Measurements from ENCODE around the gene HYI. TPM values are rescaled to one million over a fixed set of nuclear protein-coding genes. Genes with fewer than 3 reads are reported as not detected.
"Not testable (repeated sequence)": the region's sequence is repeated elsewhere in the genome, so short reads cannot be mapped to it uniquely, and the experiment has no call there.

The HYI gene
- total RNA-seq, 5 donors from 2014 or later (not counting 1 experiment from before 2014, with no cell fraction given), result 14.9 to 27.4 (median 19.9) TPM

GRCh38 chr1:43477716-43478115, 24.0 kb upstream of the HYI start:
- DNase-seq (no peak), ATAC-seq (replicated peaks in 1 of 4) (no peak)
- no peaks in the 10 kb centered on the region for H3K9me3 Mint-ChIP-seq
- peaks cover 3 to 6% (median 4%) of the 10 kb centered on the region in 3 donors for H3K4me1 Mint-ChIP-seq
- Histone ChIP-seq H3K27me3 (replicated peaks in 1 of 2; ENCODE audit: control insufficient read depth in 2 of 2, extremely low read depth in 1 of 2, insufficient read depth in 2 of 2, low read length in 1 of 2) (peaks cover 0 to 8% of the 10 kb centered on the region in 2 experiments), H3K36me3 (ENCODE audit: control insufficient read depth in 2 of 2, extremely low read depth in 1 of 2, insufficient read depth in 1 of 2, low read length in 1 of 2) (no peaks in the 10 kb centered on the region), H3K9me3 (no peaks in the 10 kb centered on the region), H3K4me3 (ENCODE audit: control insufficient read depth in 1 of 2, extremely low read depth in 1 of 2, low read length in 1 of 2) (no peak overlapping the region), H3K4me1 (ENCODE audit: control insufficient read depth in 1 of 2, extremely low read depth in 1 of 2, insufficient read depth in 2 of 2, low read length in 2 of 2) (no peaks in the 10 kb centered on the region), H3K27ac (ENCODE audit: low read length) (no peak overlapping the region)
- POLR2A ChIA-PET, result interaction anchor here in 1 of 2 donors (0.6 kb wide), 1 partner anchor 992 kb away, joined by 3 read pairs; no protein-coding TSS in a partner anchor
- WGBS (ENCODE audit: insufficient coverage), result no CpG with 5 or more reads among the region's 1 CpG
- H3K4me3 Mint-ChIP-seq, result no peak overlapping the region
- CTCF ChIA-PET, result no interaction called here
- peaks cover 10 to 14% of the 10 kb centered on the region in 2 donors for H3K27me3 Mint-ChIP-seq
- H3K27ac Mint-ChIP-seq, result no peak overlapping the region
- no peaks in the 10 kb centered on the region for H3K36me3 Mint-ChIP-seq

GRCh38 chr1:43475611-43476401, 22.1 kb upstream of the HYI start:
- H3K27me3 Mint-ChIP-seq, result peaks cover 10 to 16% of the 10 kb centered on the region in 2 donors
- H3K27me3 ChIP-seq (replicated peaks in 1 of 2; ENCODE audit: control insufficient read depth in 2 of 2, extremely low read depth in 1 of 2, insufficient read depth in 2 of 2, low read length in 1 of 2); POLR2A ChIA-PET; H3K9me3 ChIP-seq; H3K9me3 Mint-ChIP-seq; H3K4me1 ChIP-seq (ENCODE audit: control insufficient read depth in 1 of 2, extremely low read depth in 1 of 2, insufficient read depth in 2 of 2, low read length in 2 of 2); H3K27ac Mint-ChIP-seq; H3K4me3 ChIP-seq (ENCODE audit: control insufficient read depth in 1 of 2, extremely low read depth in 1 of 2, low read length in 1 of 2); H3K36me3 ChIP-seq (ENCODE audit: control insufficient read depth in 2 of 2, extremely low read depth in 1 of 2, insufficient read depth in 1 of 2, low read length in 1 of 2); H3K36me3 Mint-ChIP-seq; H3K4me1 Mint-ChIP-seq; H3K27ac ChIP-seq (ENCODE audit: low read length); ATAC-seq (replicated peaks in 1 of 4); DNase-seq; H3K4me3 Mint-ChIP-seq; CTCF ChIA-PET: not testable (repeated sequence)
- 87% methylated on average over 5 of the region's 10 CpGs for WGBS (ENCODE audit: insufficient coverage)

DNA sequence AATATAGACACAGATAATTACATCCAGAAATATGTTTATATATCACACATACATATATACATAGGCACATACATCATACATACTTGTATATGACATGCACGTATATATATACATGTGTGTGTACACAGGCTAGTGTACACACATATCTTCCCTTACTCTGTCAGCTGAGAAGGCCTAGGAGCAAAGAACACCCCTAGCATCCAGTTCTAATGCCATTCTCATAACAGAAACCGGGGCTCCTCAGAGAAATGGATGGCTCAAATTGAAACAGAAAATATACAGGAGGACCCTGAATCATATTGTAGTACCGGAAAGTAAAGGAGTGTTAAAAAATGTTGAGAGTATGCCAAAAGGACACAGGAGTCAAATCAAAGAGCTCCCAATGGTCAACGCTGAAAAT, 19.7 kb upstream of the HYI start:
- Histone ChIP-seq H3K4me3 (ENCODE audit: control insufficient read depth in 1 of 2, extremely low read depth in 1 of 2, low read length in 1 of 2) (no peak overlapping the region), H3K27me3 (replicated peaks in 1 of 2; ENCODE audit: control insufficient read depth in 2 of 2, extremely low read depth in 1 of 2, insufficient read depth in 2 of 2, low read length in 1 of 2) (peaks cover 0 to 16% of the 10 kb centered on the region in 2 experiments), H3K36me3 (ENCODE audit: control insufficient read depth in 2 of 2, extremely low read depth in 1 of 2, insufficient read depth in 1 of 2, low read length in 1 of 2) (no peaks in the 10 kb centered on the region), H3K4me1 (ENCODE audit: control insufficient read depth in 1 of 2, extremely low read depth in 1 of 2, insufficient read depth in 2 of 2, low read length in 2 of 2) (no peaks in the 10 kb centered on the region), H3K9me3 (no peaks in the 10 kb centered on the region), H3K27ac (ENCODE audit: low read length) (no peak overlapping the region)
- Mint-ChIP-seq H3K27me3 (peaks cover 4 to 11% of the 10 kb centered on the region in 2 donors), H3K4me3 (no peak overlapping the region), H3K4me1 (no peaks in the 10 kb centered on the region), H3K9me3 (no peaks in the 10 kb centered on the region), H3K27ac (no peak overlapping the region), H3K36me3 (no peaks in the 10 kb centered on the region)
- DNase-seq, result no peak
- no peak for ATAC-seq (replicated peaks in 1 of 4)
- CTCF ChIA-PET, result no interaction called here
- POLR2A ChIA-PET, result no interaction called here
- WGBS (ENCODE audit: insufficient coverage), result no CpG with 5 or more reads among the region's 4 CpGs

- H3K9me3 ChIP-seq; H3K4me3 ChIP-seq (ENCODE audit: control insufficient read depth in 1 of 2, extremely low read depth in 1 of 2, low read length in 1 of 2); H3K4me1 Mint-ChIP-seq; POLR2A ChIA-PET; H3K36me3 Mint-ChIP-seq; H3K27ac ChIP-seq (ENCODE audit: low read length); H3K4me1 ChIP-seq (ENCODE audit: control insufficient read depth in 1 of 2, extremely low read depth in 1 of 2, insufficient read depth in 2 of 2, low read length in 2 of 2); H3K27me3 Mint-ChIP-seq; DNase-seq; ATAC-seq (replicated peaks in 1 of 4); H3K27ac Mint-ChIP-seq; H3K36me3 ChIP-seq (ENCODE audit: control insufficient read depth in 2 of 2, extremely low read depth in 1 of 2, insufficient read depth in 1 of 2, low read length in 1 of 2); H3K9me3 Mint-ChIP-seq; CTCF ChIA-PET; H3K4me3 Mint-ChIP-seq: not testable (repeated sequence)
- 75% methylated on average over 1 of the region's 6 CpGs for WGBS (ENCODE audit: insufficient coverage)
- peaks cover 0 to 14% of the 10 kb centered on the region in 2 experiments for H3K27me3 ChIP-seq (replicated peaks in 1 of 2; ENCODE audit: control insufficient read depth in 2 of 2, extremely low read depth in 1 of 2, insufficient read depth in 2 of 2, low read length in 1 of 2)
These were observed 18.9 kb upstream of the HYI start for GRCh38 chr1:43472463-43473151.

- WGBS (ENCODE audit: insufficient coverage), result 94% methylated on average over 2 of the region's 5 CpGs
- ATAC-seq (replicated peaks in 1 of 4) (no peak), DNase-seq (no peak)
- ChIA-PET POLR2A (no interaction called here), CTCF (no interaction called here)
- no peak overlapping the region for H3K27ac ChIP-seq (ENCODE audit: low read length)
- H3K36me3 ChIP-seq (ENCODE audit: control insufficient read depth in 2 of 2, extremely low read depth in 1 of 2, insufficient read depth in 1 of 2, low read length in 1 of 2), result no peaks in the 10 kb centered on the region
- no peaks in the 10 kb centered on the region for H3K4me1 Mint-ChIP-seq
- no peaks in the 10 kb centered on the region for H3K4me1 ChIP-seq (ENCODE audit: control insufficient read depth in 1 of 2, extremely low read depth in 1 of 2, insufficient read depth in 2 of 2, low read length in 2 of 2)
- no peak overlapping the region for H3K27ac Mint-ChIP-seq
- H3K9me3 Mint-ChIP-seq, result no peaks in the 10 kb centered on the region
- H3K27me3 ChIP-seq (replicated peaks in 1 of 2; ENCODE audit: control insufficient read depth in 2 of 2, extremely low read depth in 1 of 2, insufficient read depth in 2 of 2, low read length in 1 of 2), result peaks cover 0 to 14% of the 10 kb centered on the region in 2 experiments
- no peak overlapping the region for H3K4me3 Mint-ChIP-seq
- no peak overlapping the region for H3K4me3 ChIP-seq (ENCODE audit: control insufficient read depth in 1 of 2, extremely low read depth in 1 of 2, low read length in 1 of 2)
- peaks cover 4 to 6% of the 10 kb centered on the region in 2 donors for H3K27me3 Mint-ChIP-seq
- H3K36me3 Mint-ChIP-seq, result no peaks in the 10 kb centered on the region
- H3K9me3 ChIP-seq, result no peaks in the 10 kb centered on the region
These were observed 18.3 kb upstream of the HYI start for GRCh38 chr1:43472087-43472462.

GRCh38 chr1:43469932-43470331, 16.2 kb upstream of the HYI start:
- Mint-ChIP-seq H3K36me3 (no peaks in the 10 kb centered on the region), H3K4me1 (peaks cover 4 to 7% (median 4%) of the 10 kb centered on the region in 3 donors), H3K4me3 (no peak overlapping the region), H3K27me3 (peaks cover 0 to 3% of the 10 kb centered on the region in 2 donors), H3K9me3 (no peaks in the 10 kb centered on the region), H3K27ac (no peak overlapping the region)
- Histone ChIP-seq H3K27me3 (replicated peaks in 1 of 2; ENCODE audit: control insufficient read depth in 2 of 2, extremely low read depth in 1 of 2, insufficient read depth in 2 of 2, low read length in 1 of 2) (peaks cover 0 to 9% of the 10 kb centered on the region in 2 experiments), H3K9me3 (no peaks in the 10 kb centered on the region), H3K36me3 (ENCODE audit: control insufficient read depth in 2 of 2, extremely low read depth in 1 of 2, insufficient read depth in 1 of 2, low read length in 1 of 2) (no peaks in the 10 kb centered on the region), H3K4me3 (ENCODE audit: control insufficient read depth in 1 of 2, extremely low read depth in 1 of 2, low read length in 1 of 2) (no peak overlapping the region), H3K4me1 (ENCODE audit: control insufficient read depth in 1 of 2, extremely low read depth in 1 of 2, insufficient read depth in 2 of 2, low read length in 2 of 2) (no peaks in the 10 kb centered on the region), H3K27ac (ENCODE audit: low read length) (no peak overlapping the region)
- DNase-seq (no peak), ATAC-seq (replicated peaks in 1 of 4) (no peak)
- CTCF ChIA-PET, result no interaction called here
- POLR2A ChIA-PET, result no interaction called here
- WGBS (ENCODE audit: insufficient coverage), result no CpG with 5 or more reads among the region's 1 CpG
